Choroid plexus epithelial cell (primary cell): ENCODE measurements around the gene CTNS.

ENCODE experiments used
- DNase-seq: peaks from one replicate; pipeline ENCODE4 v3.0.0-alpha.2; 2010; ENCODE audit warnings: low read depth
- H3K4me3 ChIP-seq: 2 replicates; pipeline ENCODE4 v1.5.1; 2011; ENCODE audit warnings: low read depth, mild to moderate bottlenecking, control low read depth, low read length, moderate library complexity
- TF ChIP-seq, protein P1 (sequence below): conservative IDR thresholded peaks from 2 replicates; pipeline ENCODE4 v1.5.1; 2011; ENCODE audit warnings: low read depth, mild to moderate bottlenecking, control low read depth, inconsistent platforms, low read length, moderate library complexity

CTNS gene

GRCh38 chr17:3621146-3621720 is 15.3 kb upstream of the CTNS start:
- TF ChIP-seq, protein P1, sequence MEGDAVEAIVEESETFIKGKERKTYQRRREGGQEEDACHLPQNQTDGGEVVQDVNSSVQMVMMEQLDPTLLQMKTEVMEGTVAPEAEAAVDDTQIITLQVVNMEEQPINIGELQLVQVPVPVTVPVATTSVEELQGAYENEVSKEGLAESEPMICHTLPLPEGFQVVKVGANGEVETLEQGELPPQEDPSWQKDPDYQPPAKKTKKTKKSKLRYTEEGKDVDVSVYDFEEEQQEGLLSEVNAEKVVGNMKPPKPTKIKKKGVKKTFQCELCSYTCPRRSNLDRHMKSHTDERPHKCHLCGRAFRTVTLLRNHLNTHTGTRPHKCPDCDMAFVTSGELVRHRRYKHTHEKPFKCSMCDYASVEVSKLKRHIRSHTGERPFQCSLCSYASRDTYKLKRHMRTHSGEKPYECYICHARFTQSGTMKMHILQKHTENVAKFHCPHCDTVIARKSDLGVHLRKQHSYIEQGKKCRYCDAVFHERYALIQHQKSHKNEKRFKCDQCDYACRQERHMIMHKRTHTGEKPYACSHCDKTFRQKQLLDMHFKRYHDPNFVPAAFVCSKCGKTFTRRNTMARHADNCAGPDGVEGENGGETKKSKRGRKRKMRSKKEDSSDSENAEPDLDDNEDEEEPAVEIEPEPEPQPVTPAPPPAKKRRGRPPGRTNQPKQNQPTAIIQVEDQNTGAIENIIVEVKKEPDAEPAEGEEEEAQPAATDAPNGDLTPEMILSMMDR: no peak
- DNase-seq: no peak
- no peak overlapping the region for H3K4me3 ChIP-seq

DNA sequence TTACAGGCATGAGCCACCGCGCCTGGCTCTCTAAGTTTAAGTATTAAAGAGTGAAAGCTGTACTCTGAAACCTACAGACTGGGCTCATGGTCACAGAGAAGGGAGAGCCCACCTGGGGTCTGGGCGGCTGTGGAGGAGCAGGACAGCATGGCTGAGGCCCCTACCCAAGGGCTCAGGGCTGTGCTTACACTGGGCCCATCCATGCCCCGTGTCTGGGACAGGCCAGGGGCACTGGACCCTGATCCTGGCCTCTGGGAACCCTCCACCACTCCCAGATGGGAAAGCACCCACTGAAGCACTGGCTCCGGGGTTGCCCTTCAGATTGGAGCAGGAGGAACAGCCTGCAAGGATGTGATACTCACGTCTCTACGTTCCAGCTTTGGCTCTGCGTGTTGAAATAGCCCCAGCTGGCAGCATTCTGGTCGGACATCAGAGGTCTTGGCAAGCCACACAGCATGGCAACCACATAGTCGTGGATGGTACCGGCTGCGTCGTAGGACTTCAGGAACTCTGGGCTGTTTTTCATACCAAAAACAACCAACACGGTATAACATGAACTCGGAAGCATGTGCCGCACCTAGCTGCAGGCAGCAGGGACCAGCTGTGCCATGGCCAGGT is 13.5 kb upstream of the CTNS start:
- TF ChIP-seq, protein P1: no peak
- DNase-seq: no peak
- H3K4me3 ChIP-seq: no peak overlapping the region

DNA sequence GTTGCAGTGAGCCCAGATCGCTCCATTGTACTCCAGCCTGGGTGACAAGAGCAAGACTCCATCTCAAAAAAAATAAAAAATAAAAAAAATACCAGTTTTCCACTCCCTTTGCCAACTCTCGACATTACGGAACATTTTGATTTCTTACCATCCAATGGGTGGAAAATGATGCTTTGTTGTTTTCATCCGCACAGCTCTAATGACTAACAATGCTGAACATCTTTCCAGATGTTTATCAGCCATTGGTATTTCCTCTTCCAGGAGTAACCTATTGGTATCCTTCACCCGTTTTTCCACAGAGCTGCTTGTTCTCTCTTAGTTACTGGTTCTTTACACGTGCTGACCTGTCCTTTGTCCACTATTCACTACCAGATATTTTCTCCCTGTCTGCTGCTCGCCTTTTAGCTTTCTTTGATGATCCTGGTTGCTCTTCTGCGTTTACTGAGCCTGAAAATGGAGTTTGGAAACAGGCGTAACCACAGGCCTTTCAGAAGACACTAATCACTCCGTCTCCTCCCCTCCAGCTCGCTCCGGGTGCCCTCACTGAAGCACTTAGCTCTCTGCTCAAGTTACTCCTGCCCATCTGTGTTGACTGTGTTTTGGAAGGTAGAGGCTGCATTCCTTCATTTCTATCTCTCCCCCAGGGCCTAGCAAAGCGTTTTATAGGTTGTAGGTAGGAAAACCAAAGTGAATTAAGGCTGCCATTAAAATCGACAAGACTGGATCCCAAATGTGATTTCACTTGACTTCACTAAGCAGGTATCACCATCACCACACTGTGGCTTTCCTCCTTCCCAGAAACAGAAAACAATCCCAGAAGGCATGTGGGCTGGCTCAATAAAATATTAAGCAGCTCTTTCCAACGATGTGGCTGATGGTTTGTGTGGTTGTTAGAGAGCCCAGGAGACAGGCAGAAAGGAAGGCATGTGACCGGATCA is 9.5 kb upstream of the CTNS start:
- no peak overlapping the region for H3K4me3 ChIP-seq
- no peak for DNase-seq
- TF ChIP-seq, protein P1: no peak

GRCh38 chr17:3627769-3628167 is 8.8 kb upstream of the CTNS start:
- H3K4me3 ChIP-seq: no peak overlapping the region
- no peak for DNase-seq
- TF ChIP-seq, protein P1: no peak

DNA sequence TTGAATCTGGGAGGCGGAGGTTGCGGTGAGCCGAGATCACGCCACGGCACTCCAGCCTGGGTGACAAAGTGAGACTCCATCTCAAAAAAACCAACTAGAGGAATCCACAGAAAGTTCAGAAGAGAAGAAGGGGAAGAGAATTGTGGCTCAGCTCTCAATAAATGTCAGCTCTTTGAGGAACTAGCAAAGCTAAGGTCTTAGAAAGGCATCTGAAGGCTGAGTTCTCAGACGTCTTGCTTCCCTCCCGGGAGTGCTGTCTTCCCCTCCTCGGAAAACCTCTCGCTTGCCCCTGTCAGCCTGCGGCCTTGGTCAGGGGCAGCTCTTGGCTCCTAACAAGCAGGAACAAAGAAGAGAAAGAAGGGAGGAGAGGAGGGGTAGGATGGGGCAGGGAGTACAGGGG is 5.8 kb upstream of the CTNS start:
- TF ChIP-seq, protein P1: no peak
- no peak overlapping the region for H3K4me3 ChIP-seq
- no peak for DNase-seq

DNA sequence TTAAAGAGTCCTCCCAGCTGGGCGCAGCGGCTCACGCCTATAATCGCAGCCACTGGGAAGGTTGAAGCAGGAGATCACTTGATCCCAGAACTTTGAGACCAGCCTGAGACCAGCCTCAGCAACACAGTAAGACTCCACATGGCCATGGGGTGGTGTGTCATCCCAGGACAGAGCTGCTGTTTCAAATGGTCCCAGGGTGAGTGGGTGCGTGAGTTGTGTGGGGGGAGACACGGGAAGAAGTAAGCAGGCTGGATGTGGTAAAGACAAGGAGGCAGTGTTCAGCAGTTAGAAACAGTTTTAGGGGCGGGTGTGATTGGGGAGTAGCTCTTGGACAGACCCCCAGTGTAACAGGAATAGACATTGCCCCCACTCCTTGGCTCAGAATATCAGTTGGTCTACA is 4.3 kb upstream of the CTNS start:
- TF ChIP-seq, protein P1: no peak
- no peak for DNase-seq

More for the DNA sequence above, 4.3 kb upstream of the CTNS start:
- no peak overlapping the region for H3K4me3 ChIP-seq
